ENCODE data around the gene LMX1B.

The LMX1B gene

DNA sequence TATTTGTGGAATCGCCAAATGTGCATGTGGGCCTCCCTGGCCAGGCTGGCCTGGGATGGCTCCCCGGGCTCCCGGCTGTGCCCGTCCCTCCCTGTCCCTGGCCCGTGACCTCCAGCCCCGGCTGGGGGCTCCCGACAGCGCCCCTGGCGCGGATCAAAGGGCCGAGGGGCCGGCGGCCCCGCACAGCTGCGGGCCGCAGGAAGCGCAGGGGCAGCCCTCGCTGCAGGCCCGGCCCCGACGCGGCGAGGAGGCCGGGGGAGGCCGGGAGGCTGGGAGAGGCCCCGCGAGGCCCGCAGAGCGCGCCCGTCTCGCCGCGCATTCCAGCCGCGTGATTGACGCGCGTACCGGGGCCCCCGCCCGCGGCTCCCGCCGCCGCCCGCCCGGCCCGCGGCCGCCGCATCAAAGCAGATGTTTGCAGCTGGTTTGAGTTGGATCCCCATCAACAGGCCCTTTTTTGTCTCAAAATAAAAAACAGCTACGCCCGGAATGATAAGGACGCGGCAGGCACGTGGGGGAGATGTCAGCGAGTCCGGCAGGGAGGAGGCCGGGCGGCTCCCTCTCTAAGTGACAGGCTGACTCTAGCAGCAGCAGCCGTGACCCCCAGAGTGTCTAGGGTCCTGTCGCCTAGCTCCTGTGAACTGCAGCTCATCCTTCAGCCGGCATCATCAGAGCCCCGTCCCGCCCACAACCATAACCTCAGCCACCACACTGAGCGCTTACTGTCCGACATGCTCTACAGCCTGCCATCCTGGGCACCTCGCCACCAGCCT is 69.4 kb downstream of the LMX1B start:
- DNase-seq: no peak

DNA sequence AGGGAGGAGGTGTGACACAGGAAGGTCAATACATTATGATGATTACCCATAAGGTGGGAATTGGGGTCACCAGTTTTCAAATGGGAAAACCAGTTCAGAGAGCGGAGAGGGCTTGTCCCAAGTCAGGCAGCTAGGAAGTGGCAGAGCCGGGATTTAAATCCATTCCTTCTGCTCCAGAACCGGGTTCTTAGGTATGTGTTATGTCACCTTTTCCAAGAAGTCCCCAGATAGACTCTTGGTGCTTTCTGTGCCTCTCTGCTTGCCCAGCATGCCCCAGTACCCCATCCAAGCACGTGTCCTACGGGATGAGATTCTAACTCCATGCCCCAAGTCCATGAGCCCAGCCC is 69.9 kb downstream of the LMX1B start:
- DNase-seq: no peak

DNA sequence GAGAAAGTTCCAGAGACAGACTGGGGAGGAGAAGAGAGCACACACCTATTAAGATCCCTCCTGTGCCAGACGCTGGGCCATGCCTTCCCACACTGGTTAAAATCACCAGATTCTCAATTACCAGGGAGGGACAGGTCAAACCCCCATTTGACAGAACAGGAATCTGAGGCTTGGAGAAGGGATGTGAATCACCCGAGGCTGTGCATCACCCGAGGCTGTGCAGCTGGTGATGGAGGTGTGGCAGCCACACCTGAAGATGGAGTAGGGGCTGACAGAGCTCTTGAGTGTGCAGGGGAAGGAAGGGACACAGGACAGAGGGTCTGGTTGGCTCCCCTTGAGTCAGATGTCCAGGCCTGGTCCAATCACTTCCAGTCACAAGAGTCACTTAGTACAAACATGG is 70.6 kb downstream of the LMX1B start:
- no peak for DNase-seq

DNA sequence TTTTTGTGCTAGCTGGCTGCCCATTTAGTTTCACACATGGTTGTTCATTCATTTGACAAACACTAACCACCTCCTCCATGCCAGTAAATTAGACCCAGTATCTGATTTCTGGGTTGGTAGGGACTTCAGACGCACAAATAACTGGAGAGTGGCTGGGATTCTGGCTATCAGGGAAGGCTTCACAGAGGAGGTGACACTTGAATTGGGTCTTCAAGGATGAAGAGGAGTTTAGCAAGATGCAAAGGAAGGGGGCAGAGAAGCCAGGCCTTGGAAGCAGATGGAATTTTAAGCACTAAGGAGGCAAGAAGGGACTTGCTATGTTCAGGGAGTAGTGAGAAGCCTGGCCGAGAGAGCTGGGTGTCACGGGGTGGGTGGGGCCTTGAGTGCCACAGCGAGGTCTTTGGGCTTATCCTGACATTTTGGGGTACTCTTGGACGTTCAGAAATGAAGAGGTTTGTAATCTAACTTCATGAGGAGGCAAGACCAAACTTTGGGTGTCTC is 71.3 kb downstream of the LMX1B start:
- DNase-seq: no peak

DNA sequence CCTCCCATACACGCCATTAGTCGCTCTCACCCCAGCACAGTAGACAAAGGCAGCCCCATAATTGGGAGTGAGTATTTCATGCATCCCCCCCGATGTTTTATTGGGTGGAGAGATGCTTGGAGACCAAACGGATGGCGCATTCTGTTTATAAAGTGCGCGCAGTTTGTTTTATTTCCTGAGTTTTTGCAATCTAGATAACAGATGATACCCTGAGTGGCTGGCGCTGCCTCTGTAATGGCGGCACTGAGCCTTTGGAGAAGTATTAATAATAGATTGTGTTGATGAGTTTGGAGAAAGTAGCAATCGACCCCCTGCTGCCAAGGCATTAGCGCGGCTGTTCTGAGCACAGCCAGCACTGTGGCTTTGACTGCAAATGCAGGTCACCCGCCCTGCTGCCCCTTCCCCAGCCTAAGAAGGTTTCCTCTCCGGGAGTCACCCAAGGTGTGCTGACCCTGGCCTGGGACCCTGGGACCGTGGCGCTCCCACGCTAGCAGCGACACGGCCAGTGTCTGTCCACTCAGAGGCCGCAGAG is 74.3 kb downstream of the LMX1B start:
- DNase-seq: no peak

- no peak for DNase-seq
These were observed 74.9 kb downstream of the LMX1B start for GRCh38 chr9:126688617-126689016.

DNA sequence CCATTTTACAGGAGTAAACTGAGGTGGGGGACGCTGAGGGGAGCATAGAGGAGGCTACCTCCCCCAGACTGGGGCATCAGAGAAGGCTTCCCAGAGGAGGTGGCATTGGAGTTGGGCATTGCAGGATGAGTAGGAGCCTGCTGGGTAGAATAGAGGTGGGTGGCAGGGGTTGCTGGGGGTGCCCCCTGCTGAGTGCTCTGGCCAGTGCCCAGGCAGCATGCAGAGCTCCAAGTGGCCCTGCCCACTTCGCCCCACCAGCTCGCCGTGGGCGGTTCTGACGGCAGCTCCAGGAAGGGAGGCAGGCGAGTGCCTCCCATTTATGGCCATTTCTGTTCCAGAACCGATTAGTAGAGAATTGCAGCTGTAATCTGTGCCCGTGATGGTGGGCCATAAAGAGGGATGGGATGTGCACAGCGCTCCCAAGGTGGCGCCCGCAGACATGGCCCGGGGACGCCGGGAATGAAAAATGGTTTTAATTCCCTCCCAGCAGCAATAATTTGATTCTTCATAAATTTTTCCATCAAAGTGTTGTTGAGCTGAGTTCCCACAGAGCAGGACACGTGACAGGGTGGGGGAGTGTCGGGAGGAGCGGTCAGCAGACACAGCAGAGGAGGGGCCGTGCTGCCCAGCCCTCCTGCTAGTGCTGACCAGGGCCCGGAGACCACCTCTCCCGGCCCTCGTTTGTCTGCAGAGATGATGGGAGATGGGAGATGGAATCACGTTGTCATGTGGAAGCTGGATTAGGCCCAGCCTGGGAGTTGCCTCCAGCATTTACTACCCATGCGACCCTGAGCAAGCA is 75.5 kb downstream of the LMX1B start:
- DNase-seq: no peak

DNA sequence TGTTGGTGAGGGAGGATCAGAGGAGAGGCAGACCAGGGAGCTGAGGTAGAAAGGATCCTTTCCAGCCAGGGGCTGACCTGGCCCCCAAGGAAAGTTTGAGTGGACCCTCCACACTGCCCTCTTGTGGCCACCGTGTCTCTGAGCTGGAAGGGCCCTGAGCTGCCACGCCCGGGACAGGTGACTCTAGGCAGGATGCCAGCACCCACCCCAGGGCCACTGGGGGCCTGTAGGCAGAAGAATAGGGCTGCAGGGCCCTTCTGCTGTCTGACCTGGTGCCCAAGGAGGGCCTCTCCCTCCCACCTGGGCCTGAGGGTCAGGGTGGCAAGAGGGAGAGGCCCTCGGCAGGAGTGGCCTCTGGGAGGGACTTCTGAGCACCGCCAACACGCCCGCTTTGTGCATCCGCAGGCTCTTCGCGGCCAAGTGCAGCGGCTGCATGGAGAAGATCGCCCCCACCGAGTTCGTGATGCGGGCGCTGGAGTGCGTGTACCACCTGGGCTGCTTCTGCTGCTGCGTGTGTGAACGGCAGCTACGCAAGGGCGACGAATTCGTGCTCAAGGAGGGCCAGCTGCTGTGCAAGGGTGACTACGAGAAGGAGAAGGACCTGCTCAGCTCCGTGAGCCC is 76.8 kb downstream of the LMX1B start:
- peak; percentile 20 for DNase-seq

DNA sequence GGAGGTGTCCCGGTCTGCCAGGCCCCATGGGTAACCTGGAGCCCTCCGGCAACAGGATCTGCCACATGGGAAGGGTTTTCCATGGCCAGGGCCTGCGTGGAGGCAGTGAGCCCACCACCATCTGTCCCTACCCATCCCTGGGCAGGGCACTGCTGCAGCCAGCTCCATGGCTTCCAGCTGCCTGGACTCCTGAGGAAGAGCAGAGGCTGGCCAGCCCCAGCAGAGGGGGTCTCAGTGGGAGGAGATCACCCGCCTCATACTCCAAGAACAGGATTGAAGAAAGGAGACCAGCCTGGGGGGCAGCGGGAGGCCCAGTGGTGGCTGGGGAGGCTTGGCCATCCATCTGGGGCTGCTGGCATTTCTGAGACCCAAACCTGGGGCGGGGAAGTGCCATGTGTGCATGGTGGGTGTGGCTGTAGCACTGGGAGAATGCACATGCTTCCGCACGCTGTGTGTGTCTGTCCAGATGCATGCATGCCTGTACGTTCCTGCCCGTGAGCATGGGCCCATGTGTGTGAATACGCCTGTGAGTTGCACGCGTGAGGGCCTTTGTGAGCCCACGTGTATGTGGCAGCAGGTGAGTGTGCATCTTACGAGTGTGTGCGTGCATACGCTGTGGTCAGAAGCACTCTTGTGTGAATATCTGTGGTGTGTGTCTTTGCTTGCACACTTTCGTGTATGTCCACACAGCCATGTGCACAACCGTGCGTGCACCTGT is 78.5 kb downstream of the LMX1B start:
- DNase-seq: no peak

GRCh38 chr9:126692759-126693427 is 79.2 kb downstream of the LMX1B start:
- no peak for DNase-seq

DNA sequence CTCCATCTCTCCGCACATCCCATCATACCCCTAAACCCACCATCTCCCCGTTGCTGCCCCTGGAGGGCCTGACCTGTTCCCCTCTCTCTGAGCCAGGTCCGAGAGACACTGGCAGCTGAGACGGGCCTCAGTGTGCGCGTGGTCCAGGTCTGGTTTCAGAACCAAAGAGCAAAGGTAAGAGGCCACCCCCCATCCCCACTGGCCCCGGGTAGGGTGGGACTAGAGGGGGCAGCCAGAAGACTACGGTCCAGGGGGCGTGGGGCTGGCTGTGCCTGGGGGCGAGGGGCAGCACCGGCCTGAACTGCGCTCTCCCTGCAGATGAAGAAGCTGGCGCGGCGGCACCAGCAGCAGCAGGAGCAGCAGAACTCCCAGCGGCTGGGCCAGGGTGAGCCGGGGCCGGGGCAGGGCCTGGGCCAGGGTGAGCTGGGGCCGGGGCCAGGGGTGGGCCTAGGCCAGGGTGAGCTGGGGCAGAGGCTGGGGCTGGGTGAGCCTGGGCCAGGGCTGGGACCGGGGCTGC is 79.8 kb downstream of the LMX1B start:
- DNase-seq: no peak

- no peak for DNase-seq
These were observed 80.7 kb downstream of the LMX1B start for GRCh38 chr9:126694206-126695081.

DNA sequence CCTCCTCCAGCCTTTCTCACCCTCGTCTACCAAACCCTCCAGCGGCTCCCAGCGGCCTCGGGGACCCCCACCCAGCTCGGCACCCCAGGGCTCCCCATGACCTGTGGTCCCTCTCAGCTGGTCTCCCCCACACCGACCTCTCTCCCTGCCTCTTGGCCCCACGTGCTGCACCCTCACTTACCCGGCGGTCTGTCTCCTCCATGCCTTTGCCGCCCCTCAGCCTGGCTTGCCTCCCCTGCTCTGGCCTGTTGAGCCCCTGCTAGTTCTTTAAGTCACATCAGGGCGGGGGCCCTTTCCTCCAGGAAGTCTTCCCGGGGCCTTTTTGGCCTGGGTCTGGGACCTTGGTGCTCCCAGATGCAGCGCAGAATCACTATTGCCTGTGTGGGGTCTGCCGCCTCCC is 81.5 kb downstream of the LMX1B start:
- DNase-seq: no peak

- DNase-seq: no peak
These were observed 82.1 kb downstream of the LMX1B start for GRCh38 chr9:126695701-126696400.

- DNase-seq: no peak
These were observed 82.8 kb downstream of the LMX1B start for GRCh38 chr9:126696401-126697145.

DNA sequence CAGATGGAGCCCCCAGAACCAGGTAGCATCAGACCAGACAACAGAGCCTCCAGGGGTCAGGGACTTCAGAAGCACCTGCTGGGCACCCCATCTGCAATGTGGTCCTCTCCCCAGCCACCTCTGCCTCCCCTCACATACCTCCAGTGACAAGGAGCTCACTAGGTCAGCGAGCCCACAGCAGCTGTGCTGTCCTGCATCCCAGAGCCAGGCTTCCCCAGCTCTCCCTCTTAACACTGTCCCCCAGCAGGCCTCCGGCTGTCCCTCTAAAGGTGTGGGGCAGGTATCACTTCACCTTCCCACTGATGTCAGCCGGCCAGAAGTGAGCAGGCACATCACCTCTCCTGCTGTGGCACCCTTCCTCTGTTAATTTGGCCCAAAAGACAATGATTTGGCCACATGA is 83.6 kb downstream of the LMX1B start:
- DNase-seq: no peak

DNA sequence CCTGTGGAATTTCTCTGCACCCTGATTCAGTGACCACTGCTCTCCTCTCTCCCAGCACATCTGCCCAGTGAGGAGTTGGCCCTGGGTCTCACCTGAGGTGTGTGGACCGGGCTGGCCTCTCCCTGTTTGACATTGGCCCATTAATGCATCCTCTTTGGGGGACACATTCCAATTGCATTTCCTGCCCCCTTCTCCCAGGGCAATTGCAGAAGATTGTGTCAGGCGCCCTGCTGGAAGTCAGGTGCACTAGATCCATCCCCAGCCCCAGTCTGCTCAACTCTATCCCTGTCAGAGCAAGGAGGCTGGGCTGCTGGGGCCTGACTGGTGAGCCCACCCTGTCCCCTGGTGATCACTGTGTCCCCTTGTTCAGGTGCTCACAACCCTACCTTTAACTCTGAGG is 84.5 kb downstream of the LMX1B start:
- DNase-seq: no peak

DNA sequence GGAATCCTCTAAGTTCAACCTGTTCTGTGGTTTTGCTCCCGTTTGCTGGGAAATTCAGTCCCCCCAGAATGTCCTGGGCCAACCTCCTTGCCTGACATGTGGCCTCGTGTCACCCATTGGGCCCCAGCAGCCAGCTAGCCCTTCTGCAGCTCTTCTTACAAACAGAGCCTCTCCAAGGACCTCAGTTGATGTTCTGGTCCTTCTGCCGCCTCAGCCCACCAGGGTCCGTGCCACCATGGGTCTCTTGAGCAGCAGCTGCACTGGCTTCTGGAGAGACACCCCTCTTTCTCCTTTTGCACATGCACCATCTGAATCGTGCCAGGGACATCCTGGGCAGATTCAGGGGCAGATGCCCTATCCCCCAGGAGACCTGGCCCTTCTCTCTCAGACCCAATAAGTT is 85.0 kb downstream of the LMX1B start:
- DNase-seq: no peak

- DNase-seq: no peak
These were observed 85.7 kb downstream of the LMX1B start for GRCh38 chr9:126699401-126699881.

- DNase-seq: no peak
These were observed 86.6 kb downstream of the LMX1B start for GRCh38 chr9:126700296-126700695.
